ENCODE data around the gene R3HCC1L.
A peak's percentile ranks its signal among the peaks of the same experiment; 100 is the strongest.
"Not testable (repeated sequence)": the region's sequence is repeated elsewhere in the genome, so short reads cannot be mapped to it uniquely, and the experiment has no call there.

The R3HCC1L gene

GRCh38 chr10:98133075-98133752 lies 1.2 kb upstream of the R3HCC1L start:
- DNase-seq: not testable (repeated sequence)

- DNase-seq: peak in 1 of 2 donors; percentile 47
Measured at GRCh38 chr10:98134117-98134430, 383 bp upstream of the R3HCC1L start.

- no peak for DNase-seq
Measured at GRCh38 chr10:98135222-98135899, 904 bp downstream of the R3HCC1L start.

- DNase-seq: not testable (repeated sequence)
Measured at GRCh38 chr10:98136775-98137174, 2.3 kb downstream of the R3HCC1L start.

GRCh38 chr10:98138031-98138430 lies 3.6 kb downstream of the R3HCC1L start:
- no peak for DNase-seq

GRCh38 chr10:98139431-98139830 lies 5.0 kb downstream of the R3HCC1L start:
- DNase-seq: no peak

GRCh38 chr10:98141484-98142073 lies 7.1 kb downstream of the R3HCC1L start:
- DNase-seq: no peak

GRCh38 chr10:98144985-98145384 lies 10.5 kb downstream of the R3HCC1L start:
- no peak for DNase-seq

- no peak for DNase-seq
Measured at GRCh38 chr10:98149858-98150257, 15.4 kb downstream of the R3HCC1L start.

- no peak for DNase-seq
Measured at GRCh38 chr10:98150544-98150943, 16.1 kb downstream of the R3HCC1L start.

- not testable (repeated sequence) for DNase-seq
Measured at GRCh38 chr10:98152778-98153177, 18.3 kb downstream of the R3HCC1L start.

- peak in 1 of 2 donors; percentile 29 for DNase-seq
Measured at GRCh38 chr10:98153213-98153958, 18.9 kb downstream of the R3HCC1L start.

GRCh38 chr10:98154076-98154475 lies 19.6 kb downstream of the R3HCC1L start:
- peak; percentile 20 to 40 for DNase-seq

- no peak for DNase-seq
Measured at GRCh38 chr10:98158576-98158975, 24.1 kb downstream of the R3HCC1L start.

GRCh38 chr10:98163941-98164340 lies 29.5 kb downstream of the R3HCC1L start:
- DNase-seq: no peak

- DNase-seq: no peak
Measured at GRCh38 chr10:98167191-98167590, 32.7 kb downstream of the R3HCC1L start.

GRCh38 chr10:98168147-98168546 lies 33.7 kb downstream of the R3HCC1L start:
- DNase-seq: no peak

GRCh38 chr10:98168766-98169165 lies 34.3 kb downstream of the R3HCC1L start:
- no peak for DNase-seq

- DNase-seq: no peak
Measured at GRCh38 chr10:98169379-98169778, 34.9 kb downstream of the R3HCC1L start.

- DNase-seq: peak; percentile 12 to 57
Measured at GRCh38 chr10:98170249-98171117, 36.0 kb downstream of the R3HCC1L start.

- no peak for DNase-seq
Measured at GRCh38 chr10:98172073-98172472, 37.6 kb downstream of the R3HCC1L start.

- no peak for DNase-seq
Measured at GRCh38 chr10:98172495-98172894, 38.0 kb downstream of the R3HCC1L start.

GRCh38 chr10:98173260-98173659 lies 38.8 kb downstream of the R3HCC1L start:
- no peak for DNase-seq

Measured in inflammatory macrophage treated with lipopolysaccharide for 1 hour (primary cell).